SH-SY5Y (cell line): Measurements from ENCODE around the gene B3GNT3.

Source experiments
- GATA2 ChIP-seq: IDR thresholded peaks from 2 replicates; pipeline ENCODE4 v1.6.1; 2011; ENCODE audit warnings: mild to moderate bottlenecking, low read depth, low read length
- GATA3 ChIP-seq: IDR thresholded peaks from 2 replicates; pipeline ENCODE4 v1.6.1; 2011; ENCODE audit warnings: low read depth, mild to moderate bottlenecking, low read length, moderate library complexity

DNA sequence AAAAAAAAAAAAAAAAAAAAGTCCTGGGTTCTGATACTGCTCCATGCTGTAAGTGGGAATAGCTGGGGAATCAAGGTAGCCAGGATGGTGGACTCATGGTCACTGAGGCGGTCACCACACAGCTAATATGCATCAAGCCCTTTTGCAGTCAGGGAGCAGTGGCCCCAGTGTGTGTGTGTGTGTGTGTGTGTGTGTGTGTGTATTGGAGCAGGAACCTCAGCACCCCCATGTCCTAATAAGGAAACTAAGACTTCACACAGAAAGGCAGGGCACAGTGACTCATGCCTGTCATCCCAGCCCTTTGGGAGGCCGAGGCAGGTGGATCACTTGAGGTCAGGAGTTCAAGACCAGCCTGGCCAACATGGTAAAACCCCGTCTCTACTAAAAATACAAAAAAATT is 12.0 kb downstream of the B3GNT3 start:
- TF ChIP-seq GATA3, result no peak
- no peak for TF ChIP-seq GATA2
